Dermis blood vessel endothelial cell (primary cell): Measurements from ENCODE around the gene PHC2. TPM values are rescaled to one million over a fixed set of nuclear protein-coding genes. Genes with fewer than 3 reads are reported as not detected.

ENCODE experiments used
- DNase-seq: peaks from one replicate; pipeline ENCODE4 v3.0.0; 2010
- total RNA-seq: library from RNA; depleted of rRNA; stranded (reverse); fragments of >200 nt; gene quantifications from 2 replicates; pipeline ENCODE4 v1.2.3, GENCODE V29; 2014

PHC2 gene
- total RNA-seq, 1 donor from 2014 or later, result 88.5 TPM

GRCh38 chr1:33388805-33389771 is 41.8 kb downstream of the PHC2 start:
- no peak for DNase-seq

DNA sequence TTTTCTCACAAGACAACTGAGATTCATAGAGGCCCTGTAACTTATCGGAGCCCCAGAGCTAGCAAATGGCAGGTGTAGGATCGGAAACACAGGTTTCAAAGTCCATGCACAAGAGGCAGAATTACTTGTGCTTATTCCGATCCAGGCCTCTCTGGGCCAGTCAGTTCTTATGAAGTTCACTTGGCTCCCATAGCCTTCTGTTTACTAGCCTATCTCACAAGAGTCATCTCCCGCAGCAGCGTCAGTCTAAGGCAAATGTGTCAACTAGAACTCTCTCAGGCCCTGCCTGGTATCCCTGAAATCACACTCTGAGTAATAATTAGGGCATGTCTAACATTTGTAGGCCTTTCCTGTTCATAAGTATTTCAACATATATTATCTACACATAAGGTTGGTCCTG is 43.3 kb downstream of the PHC2 start:
- DNase-seq, result no peak

DNA sequence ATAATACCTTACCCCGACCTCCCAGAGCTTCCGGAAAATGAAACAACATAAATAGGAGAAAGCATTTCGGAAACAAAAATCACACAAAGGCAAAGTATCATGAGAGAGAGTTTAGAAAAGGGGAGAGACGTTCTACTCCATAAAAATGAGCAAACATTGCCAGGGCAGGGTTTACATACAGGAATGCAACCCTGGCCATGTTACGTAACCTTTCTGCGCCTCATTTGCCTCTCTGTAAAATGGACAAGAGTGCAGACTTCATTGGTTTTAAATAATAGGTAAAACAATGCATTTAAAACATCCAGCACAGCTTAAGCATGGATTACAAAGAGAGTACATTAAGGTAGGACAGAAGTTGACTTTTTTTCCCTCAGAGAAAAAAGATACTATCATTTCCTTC is 45.6 kb downstream of the PHC2 start:
- no peak for DNase-seq

GRCh38 chr1:33384040-33384812 is 46.7 kb downstream of the PHC2 start:
- peak; percentile 55 for DNase-seq

DNA sequence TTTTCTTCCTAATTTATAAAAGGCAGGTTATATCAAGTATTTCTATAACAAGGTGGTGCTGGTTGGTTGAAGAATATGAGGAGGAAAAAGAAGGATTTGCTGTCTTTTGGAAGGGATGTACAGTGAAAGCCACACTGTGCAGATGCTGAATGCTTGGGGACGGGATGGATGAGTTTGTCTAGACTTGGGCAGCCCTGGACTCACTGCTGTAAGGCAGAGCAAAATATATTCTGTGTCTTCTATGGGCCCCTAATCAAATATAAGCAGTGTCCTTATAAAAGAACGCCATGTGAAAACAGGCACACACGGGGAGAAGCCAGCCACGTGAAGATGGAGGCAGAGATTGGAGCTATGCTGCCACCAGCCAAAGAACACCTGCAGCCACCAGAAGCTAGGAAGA is 47.4 kb downstream of the PHC2 start:
- DNase-seq, result no peak

DNA sequence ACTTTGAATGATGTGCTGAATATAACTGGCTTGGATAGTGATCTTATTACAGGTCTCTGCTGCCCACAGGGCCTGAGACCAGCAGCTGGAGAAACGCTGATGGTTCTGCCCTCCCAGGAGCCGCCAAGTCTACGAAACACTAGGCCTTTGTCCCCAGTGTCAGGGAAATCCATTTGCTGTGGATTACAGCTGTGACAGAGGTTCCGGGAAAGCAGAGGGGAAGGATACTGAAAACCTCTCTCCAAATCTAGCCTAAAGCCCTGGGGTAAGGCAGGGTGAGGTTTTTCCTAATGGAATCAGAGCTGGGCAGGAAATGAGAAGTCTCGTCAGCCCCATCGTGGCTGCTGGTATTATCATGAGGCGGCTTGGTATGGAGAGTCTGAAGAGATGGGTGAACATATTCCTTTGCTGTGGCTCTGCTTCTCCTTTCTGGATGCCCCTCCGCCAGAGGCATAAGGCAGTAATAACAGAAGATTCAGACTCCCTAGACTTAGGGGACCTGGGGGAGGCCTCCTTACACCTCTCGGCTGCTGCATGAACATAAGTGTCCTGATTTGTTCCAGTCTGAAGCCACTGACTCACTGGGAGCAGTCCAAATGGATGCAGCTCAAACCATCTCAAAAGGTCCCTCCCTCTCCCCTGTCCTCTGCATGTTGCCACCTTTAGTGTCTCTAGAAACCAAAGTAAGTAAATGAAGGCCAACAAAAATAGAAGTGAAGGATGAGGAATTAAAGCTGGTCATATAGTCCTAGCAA is 48.1 kb downstream of the PHC2 start:
- no peak for DNase-seq

DNA sequence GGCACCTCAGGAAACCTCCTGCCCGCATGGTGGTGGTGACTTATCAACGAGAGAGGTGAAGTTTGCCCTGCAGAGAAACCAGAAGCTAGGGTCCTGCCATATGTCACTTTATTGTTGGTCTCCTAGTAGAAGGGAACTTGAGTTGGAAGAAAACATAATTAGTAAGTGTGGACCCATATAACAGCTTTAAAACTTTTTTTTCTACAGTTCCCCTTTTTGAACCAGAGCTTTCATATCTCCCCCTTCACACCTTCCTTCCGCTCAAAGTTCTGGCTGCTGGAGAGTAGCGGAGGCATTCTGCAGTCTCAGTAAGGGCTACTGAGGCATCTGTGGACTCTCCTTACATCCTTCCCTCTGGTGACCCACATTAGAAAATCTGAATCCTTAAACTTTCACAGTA is 48.9 kb downstream of the PHC2 start:
- no peak for DNase-seq

GRCh38 chr1:33380811-33381210 is 50.1 kb downstream of the PHC2 start:
- DNase-seq, result no peak

DNA sequence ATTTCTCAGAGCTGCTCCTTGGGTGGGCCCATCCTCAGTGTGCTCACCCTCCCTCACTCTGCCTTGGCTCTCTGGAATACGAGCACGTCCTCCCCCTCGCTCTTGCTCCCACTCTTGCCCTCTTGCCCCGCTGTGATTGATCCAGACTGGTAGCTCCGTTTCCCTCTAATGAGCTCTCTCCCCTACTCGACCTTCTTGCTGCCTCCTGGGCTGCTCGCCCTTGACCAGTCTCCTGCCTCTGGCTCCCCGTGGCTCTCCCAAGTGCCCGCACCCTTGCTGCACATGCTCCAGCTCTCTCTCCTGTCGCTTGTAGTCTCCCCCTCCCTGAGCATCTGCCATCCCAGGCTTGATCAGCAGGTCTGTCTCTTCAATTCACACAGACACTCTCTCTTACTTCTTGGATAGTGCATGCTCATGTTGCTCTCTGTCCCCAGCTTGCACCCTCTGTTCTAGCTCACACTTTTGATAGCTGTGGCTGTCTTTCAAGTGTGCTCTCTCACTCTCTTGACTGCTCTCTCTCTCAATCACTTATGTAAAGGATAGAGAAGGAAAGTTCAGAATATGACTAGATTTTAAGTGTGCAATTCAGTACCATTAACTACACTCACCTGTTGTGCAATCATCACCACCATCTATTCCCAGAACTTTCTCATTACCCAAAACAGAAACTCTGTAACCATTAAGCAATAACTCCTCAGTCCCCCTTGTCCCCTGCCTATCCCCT is 51.1 kb downstream of the PHC2 start:
- DNase-seq, result no peak

GRCh38 chr1:33378976-33379375 is 51.9 kb downstream of the PHC2 start:
- no peak for DNase-seq

DNA sequence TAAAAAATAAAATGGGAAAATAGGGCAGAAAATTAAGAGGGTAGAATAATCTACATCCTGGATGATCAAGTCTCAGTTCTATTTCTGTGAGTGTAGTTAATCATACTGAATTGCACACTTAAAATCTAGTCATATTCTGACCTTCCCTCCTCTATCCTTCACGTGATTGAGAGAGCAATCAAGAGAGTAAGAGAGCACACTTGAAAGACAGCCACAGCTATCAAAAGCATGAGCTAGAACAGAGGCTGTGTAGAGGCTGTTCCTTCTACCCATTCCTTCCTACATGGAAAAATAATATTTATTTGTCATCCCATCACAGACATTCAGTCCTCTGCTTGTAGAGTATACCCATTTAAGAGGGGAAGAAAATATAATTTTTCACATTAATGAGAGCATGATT is 52.4 kb downstream of the PHC2 start:
- no peak for DNase-seq

DNA sequence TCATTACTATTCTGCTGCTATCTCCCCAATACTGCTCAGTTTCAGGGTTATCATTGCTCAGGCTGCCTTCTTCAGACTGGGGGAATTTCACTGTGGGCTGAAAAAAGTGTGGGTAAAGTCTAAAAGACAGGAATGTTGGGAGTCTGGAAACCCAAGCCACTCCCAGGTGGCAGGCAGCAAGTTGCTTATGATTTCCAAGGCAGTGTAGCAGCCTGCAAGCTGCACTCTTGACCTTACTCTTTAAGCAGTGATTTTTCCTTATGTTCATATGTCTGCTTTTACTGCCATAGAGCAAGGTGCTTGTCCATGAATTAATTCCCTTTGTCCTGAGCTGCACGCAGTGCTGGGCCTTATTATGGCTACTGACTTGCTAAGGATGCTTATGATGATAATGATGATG is 53.1 kb downstream of the PHC2 start:
- no peak for DNase-seq

DNA sequence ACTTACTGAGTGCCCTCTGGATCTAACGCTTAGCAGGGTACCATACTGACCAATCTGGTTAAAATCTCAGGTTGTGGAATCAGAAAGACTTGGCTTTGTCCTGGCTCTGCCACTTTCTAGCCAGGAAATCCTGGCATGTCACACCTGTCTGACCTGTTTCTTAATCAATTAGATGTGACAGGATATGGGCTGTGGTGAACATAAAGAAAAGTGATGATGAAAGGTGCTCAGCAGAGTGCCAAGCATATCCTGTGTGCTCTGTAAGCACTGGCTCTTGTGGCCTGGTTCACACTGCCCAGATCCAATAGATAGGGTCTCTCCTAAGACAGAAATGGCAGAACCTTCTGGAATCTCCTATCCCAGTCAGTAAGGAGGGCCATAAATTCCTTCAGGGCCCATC is 53.9 kb downstream of the PHC2 start:
- no peak for DNase-seq

- DNase-seq, result no peak
These were observed 55.6 kb downstream of the PHC2 start for GRCh38 chr1:33375316-33375715.

- DNase-seq, result no peak
These were observed 56.4 kb downstream of the PHC2 start for GRCh38 chr1:33374336-33375105.

GRCh38 chr1:33373606-33374005 is 57.3 kb downstream of the PHC2 start:
- no peak for DNase-seq

GRCh38 chr1:33372677-33373076 is 58.2 kb downstream of the PHC2 start:
- DNase-seq, result no peak

GRCh38 chr1:33372162-33372561 is 58.7 kb downstream of the PHC2 start:
- DNase-seq, result no peak

DNA sequence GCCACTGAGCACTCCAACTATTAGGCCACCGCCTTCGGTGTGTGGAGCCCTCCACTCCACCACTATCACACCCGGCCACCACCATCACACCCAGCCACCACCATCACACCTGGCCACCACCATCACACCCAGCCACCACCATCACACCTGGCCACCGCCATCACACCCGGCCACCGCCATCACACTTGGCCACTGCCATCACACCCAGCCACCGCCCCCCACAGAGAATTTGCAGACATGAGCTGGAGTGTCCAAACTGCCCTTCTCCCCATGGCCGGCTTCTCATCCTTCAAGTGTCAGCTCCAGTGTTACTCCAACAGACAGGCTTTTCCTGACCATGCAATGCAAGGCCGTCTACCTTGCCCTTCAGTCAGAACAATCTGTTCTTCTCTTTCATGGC is 59.6 kb downstream of the PHC2 start:
- DNase-seq, result no peak

DNA sequence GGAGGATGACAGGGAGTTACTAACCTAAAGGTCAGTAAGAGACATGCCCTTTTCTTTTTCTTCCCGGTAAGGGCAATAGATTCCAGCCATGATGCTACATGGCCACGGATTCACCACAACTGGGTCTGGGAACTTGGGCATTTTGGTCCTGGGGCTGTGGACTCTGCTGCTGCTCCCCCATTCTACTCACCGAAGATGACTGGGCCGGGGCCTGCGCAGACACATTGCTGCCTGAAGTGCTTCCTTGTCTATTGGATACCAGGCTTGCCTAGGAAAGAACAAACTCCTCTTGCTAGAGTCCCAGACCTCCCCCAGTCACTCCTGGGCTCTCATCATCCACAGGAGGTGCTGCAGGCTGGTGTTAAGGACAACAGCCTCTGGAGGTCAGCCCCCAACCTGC is 60.1 kb downstream of the PHC2 start:
- no peak for DNase-seq

DNA sequence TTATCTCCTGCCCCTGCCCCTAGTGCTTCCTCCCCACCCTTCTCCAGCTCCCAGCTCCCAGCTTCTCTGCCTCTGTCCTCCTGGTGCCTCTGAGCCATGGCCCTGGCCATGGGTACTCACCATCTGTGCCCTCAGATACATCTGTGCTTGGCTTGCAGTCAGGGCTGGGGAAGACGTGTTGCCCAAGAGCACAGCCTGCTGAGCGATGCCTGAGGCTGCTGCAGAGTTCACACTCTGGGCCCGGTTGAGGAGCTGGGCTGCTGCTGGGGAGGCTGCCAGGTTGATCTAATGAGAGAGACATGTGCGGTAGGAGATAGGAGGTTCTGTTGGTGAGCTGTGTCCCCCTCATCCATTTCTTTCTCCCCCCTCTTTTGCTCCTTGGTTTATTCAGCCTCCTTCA is 60.6 kb downstream of the PHC2 start:
- no peak for DNase-seq

DNA sequence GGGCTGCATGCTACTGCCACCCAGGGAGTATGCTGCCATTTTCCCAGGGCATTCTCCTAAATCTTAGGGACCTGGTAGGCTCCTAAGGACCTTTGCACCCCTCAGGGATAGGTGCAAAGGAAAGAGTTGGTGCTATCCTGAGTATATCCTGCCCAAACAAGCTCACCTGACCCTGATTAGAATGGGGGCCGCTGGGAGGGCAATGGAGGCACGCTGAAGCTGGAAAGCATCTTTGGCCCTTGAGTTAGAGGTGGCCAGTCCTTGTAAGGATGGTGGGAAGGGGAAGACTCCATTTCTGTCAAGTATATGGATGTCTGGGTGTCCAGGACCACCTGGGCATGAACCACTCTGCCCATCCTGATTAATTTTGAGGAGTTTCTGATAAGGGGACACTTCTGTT is 61.1 kb downstream of the PHC2 start:
- DNase-seq, result no peak
